ENCODE data around the gene ZNF337. TPM values are rescaled to one million over a fixed set of nuclear protein-coding genes. Genes with fewer than 3 reads are reported as not detected.

ZNF337 gene
- total and polyA plus RNA-seq, 2 of the 13 experiments (the other 11 are each of a cell fraction or from before 2014, with no cell fraction given) = 17.0 to 19.6 TPM

DNA sequence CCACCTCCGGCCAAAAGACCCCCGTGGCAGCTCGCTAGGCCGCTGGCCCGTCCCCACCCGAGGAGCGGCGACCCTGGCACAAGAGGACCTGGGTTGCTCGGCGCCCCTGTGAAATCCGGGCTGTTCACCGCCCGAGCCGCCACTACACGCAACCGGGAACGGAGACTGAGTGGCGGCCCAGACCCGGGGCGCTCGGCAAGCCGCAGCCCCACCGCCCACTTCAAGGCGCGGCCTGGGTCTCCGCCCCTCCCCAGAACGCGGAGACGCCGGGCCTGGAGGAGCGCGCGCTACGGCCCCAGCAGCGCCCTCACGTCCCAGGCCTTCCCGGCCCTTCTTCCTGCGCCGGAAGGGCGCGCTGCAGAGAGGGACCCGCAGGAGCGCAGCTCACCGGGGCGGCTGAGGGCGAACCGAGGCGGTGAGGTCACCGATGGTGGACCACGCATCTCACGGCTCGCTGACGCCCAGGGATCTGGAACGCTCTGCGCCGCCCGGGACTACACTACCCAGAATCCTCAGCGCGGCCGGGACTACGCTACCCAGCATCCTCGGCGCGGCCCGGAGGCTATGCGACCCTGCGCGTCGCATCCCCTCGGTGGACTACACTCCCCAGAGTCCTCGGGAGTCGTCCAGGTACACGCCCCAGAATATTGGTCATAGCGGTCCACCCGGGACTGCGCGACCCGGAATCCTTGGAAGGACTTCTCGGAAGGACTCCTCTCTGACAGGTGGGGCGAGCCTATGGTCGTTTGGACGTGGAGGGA, at the start of gene ZNF337 (continued):
- TF ChIP-seq, protein P1, sequence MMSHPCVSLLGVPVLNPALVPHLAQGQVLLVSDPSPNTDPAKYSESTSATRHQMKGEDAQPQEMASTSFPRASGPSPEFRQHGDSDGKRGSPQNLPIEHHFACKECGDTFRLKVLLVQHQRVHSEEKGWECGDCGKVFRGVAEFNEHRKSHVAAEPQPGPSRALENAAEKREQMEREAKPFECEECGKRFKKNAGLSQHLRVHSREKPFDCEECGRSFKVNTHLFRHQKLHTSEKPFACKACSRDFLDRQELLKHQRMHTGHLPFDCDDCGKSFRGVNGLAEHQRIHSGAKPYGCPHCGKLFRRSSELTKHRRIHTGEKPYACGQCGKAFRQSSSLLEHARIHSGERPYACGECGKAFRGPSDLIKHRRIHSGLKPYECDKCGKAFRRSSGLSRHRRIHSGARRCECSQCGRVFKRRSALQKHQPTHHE (CRISPR knock-in tag; IDR thresholded peaks at IDR 0.05; ENCODE audit: borderline replicate concordance) = peak; percentile 99
- TF ChIP-seq SSRP1 (CRISPR knock-in tag; IDR thresholded peaks at IDR 0.05) = no peak
- no peak for TF ChIP-seq FOXP1 (IDR thresholded peaks at IDR 0.05)
- no peak; the same call in none of the 2 replicates for TF ChIP-seq FOXP1 (CRISPR knock-in tag; IDR thresholded peaks at IDR 0.05)
- no peak for TF ChIP-seq SMC3 (IDR thresholded peaks at IDR 0.05; ENCODE audit: low read length)
- TF ChIP-seq, protein P2, sequence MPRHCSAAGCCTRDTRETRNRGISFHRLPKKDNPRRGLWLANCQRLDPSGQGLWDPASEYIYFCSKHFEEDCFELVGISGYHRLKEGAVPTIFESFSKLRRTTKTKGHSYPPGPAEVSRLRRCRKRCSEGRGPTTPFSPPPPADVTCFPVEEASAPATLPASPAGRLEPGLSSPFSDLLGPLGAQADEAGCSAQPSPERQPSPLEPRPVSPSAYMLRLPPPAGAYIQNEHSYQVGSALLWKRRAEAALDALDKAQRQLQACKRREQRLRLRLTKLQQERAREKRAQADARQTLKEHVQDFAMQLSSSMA (CRISPR knock-in tag; IDR thresholded peaks at IDR 0.05) = peak; percentile 93
- TF ChIP-seq MLXIP (CRISPR knock-in tag; IDR thresholded peaks at IDR 0.05; ENCODE audit: borderline replicate concordance) = no peak
- peak; percentile 97; the same call in 1 of the 2 replicates for TF ChIP-seq KLF6 (CRISPR knock-in tag; IDR thresholded peaks at IDR 0.05)
- TF ChIP-seq POLR2G (IDR thresholded peaks at IDR 0.05; ENCODE audit: low read depth, low read length) = peak; percentile 97
- peak; percentile 91 for TF ChIP-seq ZBTB7B (CRISPR knock-in tag; IDR thresholded peaks at IDR 0.05)
- TF ChIP-seq ERF (CRISPR knock-in tag; IDR thresholded peaks at IDR 0.05) = peak; percentile 98
- TF ChIP-seq NFE2L1 (CRISPR knock-in tag; IDR thresholded peaks at IDR 0.05; ENCODE audit: borderline replicate concordance) = 0 out of 2 replicates have a peak, but pooled peaks have one; percentile 89
- TF ChIP-seq ZNF670 (CRISPR knock-in tag; IDR thresholded peaks at IDR 0.05; ENCODE audit: borderline replicate concordance) = peak; percentile 100
- TF ChIP-seq RXRB (CRISPR knock-in tag; IDR thresholded peaks at IDR 0.05; ENCODE audit: borderline replicate concordance) = peak; percentile 77
- peak; percentile 95 for TF ChIP-seq PTBP1 (IDR thresholded peaks at IDR 0.05; ENCODE audit: low read depth, low read length, poor library complexity, severe bottlenecking)
- TF ChIP-seq TBP (CRISPR knock-in tag; IDR thresholded peaks at IDR 0.05) = peak; percentile 99
- TF ChIP-seq, protein P3, sequence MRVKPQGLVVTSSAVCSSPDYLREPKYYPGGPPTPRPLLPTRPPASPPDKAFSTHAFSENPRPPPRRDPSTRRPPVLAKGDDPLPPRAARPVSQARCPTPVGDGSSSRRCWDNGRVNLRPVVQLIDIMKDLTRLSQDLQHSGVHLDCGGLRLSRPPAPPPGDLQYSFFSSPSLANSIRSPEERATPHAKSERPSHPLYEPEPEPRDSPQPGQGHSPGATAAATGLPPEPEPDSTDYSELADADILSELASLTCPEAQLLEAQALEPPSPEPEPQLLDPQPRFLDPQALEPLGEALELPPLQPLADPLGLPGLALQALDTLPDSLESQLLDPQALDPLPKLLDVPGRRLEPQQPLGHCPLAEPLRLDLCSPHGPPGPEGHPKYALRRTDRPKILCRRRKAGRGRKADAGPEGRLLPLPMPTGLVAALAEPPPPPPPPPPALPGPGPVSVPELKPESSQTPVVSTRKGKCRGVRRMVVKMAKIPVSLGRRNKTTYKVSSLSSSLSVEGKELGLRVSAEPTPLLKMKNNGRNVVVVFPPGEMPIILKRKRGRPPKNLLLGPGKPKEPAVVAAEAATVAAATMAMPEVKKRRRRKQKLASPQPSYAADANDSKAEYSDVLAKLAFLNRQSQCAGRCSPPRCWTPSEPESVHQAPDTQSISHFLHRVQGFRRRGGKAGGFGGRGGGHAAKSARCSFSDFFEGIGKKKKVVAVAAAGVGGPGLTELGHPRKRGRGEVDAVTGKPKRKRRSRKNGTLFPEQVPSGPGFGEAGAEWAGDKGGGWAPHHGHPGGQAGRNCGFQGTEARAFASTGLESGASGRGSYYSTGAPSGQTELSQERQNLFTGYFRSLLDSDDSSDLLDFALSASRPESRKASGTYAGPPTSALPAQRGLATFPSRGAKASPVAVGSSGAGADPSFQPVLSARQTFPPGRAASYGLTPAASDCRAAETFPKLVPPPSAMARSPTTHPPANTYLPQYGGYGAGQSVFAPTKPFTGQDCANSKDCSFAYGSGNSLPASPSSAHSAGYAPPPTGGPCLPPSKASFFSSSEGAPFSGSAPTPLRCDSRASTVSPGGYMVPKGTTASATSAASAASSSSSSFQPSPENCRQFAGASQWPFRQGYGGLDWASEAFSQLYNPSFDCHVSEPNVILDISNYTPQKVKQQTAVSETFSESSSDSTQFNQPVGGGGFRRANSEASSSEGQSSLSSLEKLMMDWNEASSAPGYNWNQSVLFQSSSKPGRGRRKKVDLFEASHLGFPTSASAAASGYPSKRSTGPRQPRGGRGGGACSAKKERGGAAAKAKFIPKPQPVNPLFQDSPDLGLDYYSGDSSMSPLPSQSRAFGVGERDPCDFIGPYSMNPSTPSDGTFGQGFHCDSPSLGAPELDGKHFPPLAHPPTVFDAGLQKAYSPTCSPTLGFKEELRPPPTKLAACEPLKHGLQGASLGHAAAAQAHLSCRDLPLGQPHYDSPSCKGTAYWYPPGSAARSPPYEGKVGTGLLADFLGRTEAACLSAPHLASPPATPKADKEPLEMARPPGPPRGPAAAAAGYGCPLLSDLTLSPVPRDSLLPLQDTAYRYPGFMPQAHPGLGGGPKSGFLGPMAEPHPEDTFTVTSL (CRISPR knock-in tag; IDR thresholded peaks at IDR 0.05; ENCODE audit: borderline replicate concordance) = peak; percentile 89
- no peak for TF ChIP-seq ZBTB42 (CRISPR knock-in tag; IDR thresholded peaks at IDR 0.05)
- TF ChIP-seq ZBTB38 (CRISPR knock-in tag; IDR thresholded peaks at IDR 0.05) = peak; percentile 98
- peak; percentile 97; the same call in 1 of the 2 replicates for TF ChIP-seq ZNF713 (CRISPR knock-in tag; IDR thresholded peaks at IDR 0.05)
